Lower lobe of right lung (tissue), 2 donors: ENCODE results near the gene VAPA. TPM values are rescaled to one million over a fixed set of nuclear protein-coding genes. Genes with fewer than 3 reads are reported as not detected.

Source experiments
- ATAC-seq, 2 donors: fragments of 200-7000 bp; cut with Tn5 transposase; one replicate each; pipeline ENCODE4 v1.9.1; 2020 to 2022; ENCODE audit warnings: mild to moderate bottlenecking in 2 of 2, moderate library complexity in 2 of 2
- DNase-seq: peaks from one replicate; pipeline ENCODE4 v3.0.0-alpha.2; 2020
- H3K27ac ChIP-seq: fragments of 200-600 bp; one replicate; pipeline ENCODE4 v1.8.0; 2022
- H3K27me3 ChIP-seq: fragments of 200-600 bp; one replicate; pipeline ENCODE4 v1.8.0; 2022; ENCODE audit warnings: low read depth
- H3K36me3 ChIP-seq: fragments of 200-600 bp; one replicate; pipeline ENCODE4 v1.8.0; 2022; ENCODE audit warnings: mild to moderate bottlenecking
- H3K4me1 ChIP-seq: fragments of 200-600 bp; one replicate; pipeline ENCODE4 v1.8.0; 2022
- H3K4me3 ChIP-seq: fragments of 200-600 bp; one replicate; pipeline ENCODE4 v1.8.0; 2022; ENCODE audit warnings: mild to moderate bottlenecking
- H3K9me3 ChIP-seq: fragments of 200-600 bp; one replicate; pipeline ENCODE4 v1.8.0; 2022
- CTCF ChIP-seq: fragments of 200-600 bp; IDR thresholded peaks from one replicate; pipeline ENCODE4 v1.8.0; 2022; ENCODE audit warnings: antibody characterized with exemption, mild to moderate bottlenecking
- intact Hi-C: fragments of 100-400 bp; cut with DNase I; formaldehyde crosslinking; loops from one replicate; pipeline ENCODE4 v1.11.0; 2022
- total RNA-seq: library from RNA; stranded (reverse); fragmentation: NEBNext Ultra II Directional; extraction: Animal tissue kit (Norgen Biotek cat#: 25700); gene quantifications from one replicate; pipeline ENCODE4 v1.2.1, GENCODE V29; 2021
- donor health status: DM: no; HTN: yes; CAD: no; lungs with severe emphysema.

Gene VAPA
- total RNA-seq, 1 donor from 2014 or later: 235 TPM

GRCh38 chr18:9874728-9875127, 39.1 kb upstream of the VAPA start:
- ATAC-seq: no peak
- TF ChIP-seq CTCF: no peak
- no peak for DNase-seq
- no peak overlapping the region for H3K4me3 ChIP-seq
- intact Hi-C loops: no loop called here
- peaks cover 23% of the 10 kb centered on the region for H3K4me1 ChIP-seq
- H3K9me3 ChIP-seq: no peaks in the 10 kb centered on the region
- no peaks in the 10 kb centered on the region for H3K36me3 ChIP-seq
- no peaks in the 10 kb centered on the region for H3K27me3 ChIP-seq
- no peak overlapping the region for H3K27ac ChIP-seq

GRCh38 chr18:9876212-9876866, 37.5 kb upstream of the VAPA start:
- H3K36me3 ChIP-seq: no peaks in the 10 kb centered on the region
- ATAC-seq: peak in 1 of 2 donors; percentile 28
- peak overlapping the region; percentile 80 for H3K27ac ChIP-seq
- TF ChIP-seq CTCF: no peak
- no peak for DNase-seq
- peaks cover 14% of the 10 kb centered on the region for H3K4me1 ChIP-seq
- H3K27me3 ChIP-seq: no peaks in the 10 kb centered on the region
- peak overlapping the region; percentile 12 for H3K4me3 ChIP-seq
- H3K9me3 ChIP-seq: no peaks in the 10 kb centered on the region
- intact Hi-C loops: no loop called here

GRCh38 chr18:9876867-9877654, 36.8 kb upstream of the VAPA start:
- peak; percentile 79 to 81 for ATAC-seq

GRCh38 chr18:9877655-9878014, 36.2 kb upstream of the VAPA start:
- no peaks in the 10 kb centered on the region for H3K36me3 ChIP-seq
- H3K4me3 ChIP-seq: no peak overlapping the region
- intact Hi-C loops: no loop called here
- H3K27me3 ChIP-seq: no peaks in the 10 kb centered on the region
- ATAC-seq: no peak
- peak overlapping the region; percentile 80 for H3K27ac ChIP-seq
- TF ChIP-seq CTCF: no peak
- H3K4me1 ChIP-seq: peaks cover 14% of the 10 kb centered on the region
- H3K9me3 ChIP-seq: no peaks in the 10 kb centered on the region
- DNase-seq: no peak

More at GRCh38 chr18:9876867-9877654, 36.8 kb upstream of the VAPA start:
- Histone ChIP-seq H3K27me3 (no peaks in the 10 kb centered on the region), H3K27ac (peak overlapping the region; percentile 80), H3K36me3 (no peaks in the 10 kb centered on the region), H3K9me3 (no peaks in the 10 kb centered on the region), H3K4me1 (peaks cover 14% of the 10 kb centered on the region), H3K4me3 (peak overlapping the region; percentile 12)
- intact Hi-C loops: no loop called here
- TF ChIP-seq CTCF: no peak
- no peak for DNase-seq

- H3K4me1 ChIP-seq: peaks cover 14% of the 10 kb centered on the region
- H3K27me3 ChIP-seq: no peaks in the 10 kb centered on the region
- H3K36me3 ChIP-seq: no peaks in the 10 kb centered on the region
- H3K4me3 ChIP-seq: no peak overlapping the region
- ATAC-seq: no peak
- H3K9me3 ChIP-seq: no peaks in the 10 kb centered on the region
- no peak overlapping the region for H3K27ac ChIP-seq
- DNase-seq: no peak
- TF ChIP-seq CTCF: no peak
- intact Hi-C loops: no loop called here
These were observed 35.7 kb upstream of the VAPA start for GRCh38 chr18:9878095-9878494.
